ENCODE measurements around the gene CD300LF. TPM values are rescaled to one million over a fixed set of nuclear protein-coding genes. Genes with fewer than 3 reads are reported as not detected.

CD300LF gene
- total and polyA plus RNA-seq, 10 of the 15 experiments (the other 5 are each of a cell fraction or from before 2014, with no cell fraction given): 0.15 TPM; not detected in 9

GRCh38 chr17:74704544-74704943, 8.2 kb downstream of the CD300LF start:
- in situ Hi-C loops (cut with MboI) (no loop called here), intact Hi-C loops (cut with micrococcal nuclease; ENCODE audit: unreplicated experiment) (no loop called here)
- 59% methylated on average over 8 of the region's 8 CpGs for WGBS (ENCODE audit: insufficient coverage, insufficient replicate concordance, low lambda C conversion rate, missing lambda C conversion rate)
- H3K4me1 ChIP-seq (ENCODE audit: control insufficient read depth, insufficient read depth, low read length): no peaks in the 10 kb centered on the region
- BruUV-seq (replicated peaks): no TSS peak
- DNase-seq (ENCODE audit: low read depth, low spot score) (no peak), FAIRE-seq (no peak), ATAC-seq (no peak)
- H3K9ac ChIP-seq (ENCODE audit: control insufficient read depth, insufficient read depth, low read length): no peak overlapping the region
- RAD21 ChIA-PET (ENCODE audit: unreplicated experiment): no interaction called here
- TF ChIP-seq PAX8 (IDR thresholded peaks at IDR 0.05) (no peak), POLR2AphosphoS2 (IDR thresholded peaks at IDR 0.05; ENCODE audit: low read depth, low read length) (no peak), CHD1 (IDR thresholded peaks at IDR 0.05; ENCODE audit: low read depth, low read length) (no peak), TAF1 (IDR thresholded peaks at IDR 0.05; ENCODE audit: borderline replicate concordance, low read depth, low read length) (no peak), ZNF274 (IDR thresholded peaks at IDR 0.05; ENCODE audit: insufficient read depth, insufficient read length) (no peak), EZH2 (IDR thresholded peaks at IDR 0.05; ENCODE audit: borderline replicate concordance, control insufficient read depth, low read depth, low read length) (no peak), RAD51 (IDR thresholded peaks at IDR 0.05) (no peak), MLLT1 (IDR thresholded peaks at IDR 0.05) (no peak), POU2F2 (IDR thresholded peaks at IDR 0.05; ENCODE audit: borderline replicate concordance, low read depth, low read length) (no peak), STAT3 (IDR thresholded peaks at IDR 0.05; ENCODE audit: low read depth, low read length) (no peak), KLF5 (IDR thresholded peaks at IDR 0.05; ENCODE audit: partially characterized antibody) (no peak), ZNF24 (IDR thresholded peaks at IDR 0.05) (no peak), IRF4 (IDR thresholded peaks at IDR 0.05; ENCODE audit: low read depth, low read length) (no peak), RELA (IDR thresholded peaks at IDR 0.05; ENCODE audit: borderline replicate concordance, partially characterized antibody) (no peak), BCL11A (IDR thresholded peaks at IDR 0.05; ENCODE audit: low read depth, low read length) (no peak), PML (IDR thresholded peaks at IDR 0.05; ENCODE audit: low read length) (no peak)
- TF ChIP-seq, protein P1, sequence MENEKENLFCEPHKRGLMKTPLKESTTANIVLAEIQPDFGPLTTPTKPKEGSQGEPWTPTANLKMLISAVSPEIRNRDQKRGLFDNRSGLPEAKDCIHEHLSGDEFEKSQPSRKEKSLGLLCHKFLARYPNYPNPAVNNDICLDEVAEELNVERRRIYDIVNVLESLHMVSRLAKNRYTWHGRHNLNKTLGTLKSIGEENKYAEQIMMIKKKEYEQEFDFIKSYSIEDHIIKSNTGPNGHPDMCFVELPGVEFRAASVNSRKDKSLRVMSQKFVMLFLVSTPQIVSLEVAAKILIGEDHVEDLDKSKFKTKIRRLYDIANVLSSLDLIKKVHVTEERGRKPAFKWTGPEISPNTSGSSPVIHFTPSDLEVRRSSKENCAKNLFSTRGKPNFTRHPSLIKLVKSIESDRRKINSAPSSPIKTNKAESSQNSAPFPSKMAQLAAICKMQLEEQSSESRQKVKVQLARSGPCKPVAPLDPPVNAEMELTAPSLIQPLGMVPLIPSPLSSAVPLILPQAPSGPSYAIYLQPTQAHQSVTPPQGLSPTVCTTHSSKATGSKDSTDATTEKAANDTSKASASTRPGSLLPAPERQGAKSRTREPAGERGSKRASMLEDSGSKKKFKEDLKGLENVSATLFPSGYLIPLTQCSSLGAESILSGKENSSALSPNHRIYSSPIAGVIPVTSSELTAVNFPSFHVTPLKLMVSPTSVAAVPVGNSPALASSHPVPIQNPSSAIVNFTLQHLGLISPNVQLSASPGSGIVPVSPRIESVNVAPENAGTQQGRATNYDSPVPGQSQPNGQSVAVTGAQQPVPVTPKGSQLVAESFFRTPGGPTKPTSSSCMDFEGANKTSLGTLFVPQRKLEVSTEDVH (IDR thresholded peaks at IDR 0.05; ENCODE audit: low read depth, partially characterized antibody): no peak
- TF ChIP-seq, protein P2, sequence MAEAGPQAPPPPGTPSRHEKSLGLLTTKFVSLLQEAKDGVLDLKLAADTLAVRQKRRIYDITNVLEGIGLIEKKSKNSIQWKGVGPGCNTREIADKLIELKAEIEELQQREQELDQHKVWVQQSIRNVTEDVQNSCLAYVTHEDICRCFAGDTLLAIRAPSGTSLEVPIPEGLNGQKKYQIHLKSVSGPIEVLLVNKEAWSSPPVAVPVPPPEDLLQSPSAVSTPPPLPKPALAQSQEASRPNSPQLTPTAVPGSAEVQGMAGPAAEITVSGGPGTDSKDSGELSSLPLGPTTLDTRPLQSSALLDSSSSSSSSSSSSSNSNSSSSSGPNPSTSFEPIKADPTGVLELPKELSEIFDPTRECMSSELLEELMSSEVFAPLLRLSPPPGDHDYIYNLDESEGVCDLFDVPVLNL (IDR thresholded peaks at IDR 0.05; ENCODE audit: low read depth, low read length): no peak
- H4K20me1 ChIP-seq (ENCODE audit: control insufficient read depth, insufficient read depth): no peaks in the 10 kb centered on the region
- H3K27me3 ChIP-seq (replicated peaks in 1 of 2; ENCODE audit: control insufficient read depth in 2 of 2, insufficient read depth in 2 of 2, low read length in 1 of 2): peaks cover 0 to 2% of the 10 kb centered on the region in 2 experiments; a peak in 2 of 4 replicates
- no peak overlapping the region for H3K4me3 ChIP-seq
- no peak overlapping the region for H3K27ac ChIP-seq (ENCODE audit: control insufficient read depth, insufficient read depth)
- no peaks in the 10 kb centered on the region for H3K36me3 ChIP-seq (ENCODE audit: control insufficient read depth in 2 of 2, insufficient read depth in 2 of 2, low read length in 1 of 2)
- no peak overlapping the region for H2AFZ ChIP-seq (ENCODE audit: control insufficient read depth, low read depth, low read length)
- no peaks in the 10 kb centered on the region for H3K9me3 ChIP-seq (replicated peaks; ENCODE audit: control insufficient read depth, insufficient read depth, low read length)
- POLR2A ChIA-PET: no interaction called here
- no peak overlapping the region for H3K4me2 ChIP-seq (ENCODE audit: control insufficient read depth, insufficient read depth)
- CTCF ChIA-PET: interaction anchor here (0.5 kb wide), 1 partner anchor 502 kb away, joined by 3 read pairs; no protein-coding TSS in a partner anchor
- no peaks in the 10 kb centered on the region for H3K79me2 ChIP-seq (ENCODE audit: control insufficient read depth, insufficient read depth, low read length)
- SMC1A ChIA-PET (ENCODE audit: uncharacterized antibody, unreplicated experiment): interaction anchor here (1.3 kb wide), 1 partner anchor 34 kb away, joined by 3 read pairs; no protein-coding TSS in a partner anchor
